HG03457 (cell line): ENCODE measurements around the gene KIRREL1.

Experiments used
- ATAC-seq: cut with Tn5 transposase; IDR thresholded peaks from one replicate; pipeline ENCODE4 v1.9.1; 2021; ENCODE audit warnings: moderate number of reproducible peaks; ENCODE audit not compliant: unreplicated experiment

KIRREL1 gene

DNA sequence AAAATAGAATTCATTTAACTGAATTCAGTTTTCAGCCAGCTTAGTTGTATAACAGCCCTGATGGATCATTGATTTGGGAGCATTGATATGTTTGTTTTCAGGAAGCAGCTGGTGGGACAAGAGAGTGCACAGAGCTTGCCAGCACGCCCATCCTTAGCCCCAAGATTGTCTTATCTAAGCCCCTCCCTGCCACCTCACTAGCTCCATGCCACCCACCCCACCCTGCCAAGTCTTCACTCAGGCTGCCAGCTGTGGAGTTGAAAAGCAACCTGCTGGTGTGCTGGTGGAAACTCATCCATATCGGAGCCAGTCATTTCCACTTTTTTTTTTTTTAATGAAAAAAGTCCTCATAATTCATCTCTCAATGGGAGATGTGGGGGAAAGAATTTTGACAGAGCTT is 11.8 kb downstream of the KIRREL1 start:
- no peak for ATAC-seq

DNA sequence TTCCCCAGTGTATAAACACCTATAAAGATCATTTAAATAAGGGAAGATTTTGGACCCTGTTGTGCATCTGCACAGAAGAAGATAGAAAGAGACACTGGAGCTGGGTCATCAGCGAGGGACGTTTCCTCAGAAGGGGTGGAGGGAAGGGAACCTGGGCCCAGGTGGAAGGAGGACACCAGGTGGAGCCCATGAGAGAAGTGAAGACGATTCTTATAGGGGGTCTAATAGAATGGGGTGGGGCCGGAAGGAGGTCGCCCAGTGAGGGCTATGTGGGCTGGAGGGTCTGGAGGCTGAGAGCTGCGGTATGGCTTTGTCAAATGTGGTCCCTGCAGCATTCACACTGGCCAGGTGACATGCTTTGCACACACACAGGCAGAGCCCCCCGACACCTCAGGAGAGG is 13.7 kb downstream of the KIRREL1 start:
- no peak for ATAC-seq

- no peak for ATAC-seq
Measured at GRCh38 chr1:158007667-158008386, 14.4 kb downstream of the KIRREL1 start.

GRCh38 chr1:158008630-158009029 is 15.2 kb downstream of the KIRREL1 start:
- no peak for ATAC-seq

- no peak for ATAC-seq
Measured at GRCh38 chr1:158011714-158012113, 18.3 kb downstream of the KIRREL1 start.

DNA sequence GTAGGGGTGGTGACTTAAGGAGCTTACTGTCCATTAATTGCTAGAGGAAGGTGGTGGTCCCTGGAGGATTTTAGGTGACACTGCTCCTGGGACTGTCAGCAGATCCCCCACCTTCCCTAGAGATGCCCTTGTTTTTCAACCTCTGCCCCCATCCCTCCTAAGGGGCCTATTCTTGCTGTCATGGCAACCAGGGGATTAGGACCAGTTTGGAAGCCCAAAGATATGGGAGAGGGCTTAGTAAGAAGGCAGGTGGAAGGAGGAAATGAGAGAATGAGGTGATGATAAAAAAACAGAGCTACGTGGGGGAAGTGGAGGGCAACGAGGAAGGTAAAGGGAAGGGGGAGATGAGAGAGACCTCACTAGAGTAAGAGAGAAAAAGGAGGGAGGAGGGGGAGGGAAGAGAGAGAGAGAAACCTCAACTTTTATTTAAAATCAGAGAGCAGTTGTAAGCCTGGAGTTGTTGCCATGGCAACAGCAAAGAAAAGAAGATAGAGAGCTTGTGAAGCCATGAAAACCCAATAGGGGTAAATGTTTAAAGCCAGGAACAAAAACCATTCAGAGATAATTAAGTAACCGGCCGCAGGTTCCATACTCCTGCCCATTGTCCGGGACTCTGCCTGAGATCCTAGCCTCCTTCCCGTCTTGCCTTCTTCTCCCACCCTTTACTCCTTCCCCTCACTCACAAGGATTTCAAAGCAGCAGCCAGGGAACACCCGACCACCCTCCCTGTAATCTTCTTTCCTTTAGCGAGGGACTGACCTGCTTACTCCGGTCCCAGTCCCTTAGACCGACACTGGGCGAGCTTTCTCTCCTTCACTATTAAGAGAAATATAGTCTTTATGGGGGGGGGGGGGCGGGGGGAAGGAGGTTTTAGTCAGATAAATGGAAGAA is 20.6 kb downstream of the KIRREL1 start:
- ATAC-seq = no peak

DNA sequence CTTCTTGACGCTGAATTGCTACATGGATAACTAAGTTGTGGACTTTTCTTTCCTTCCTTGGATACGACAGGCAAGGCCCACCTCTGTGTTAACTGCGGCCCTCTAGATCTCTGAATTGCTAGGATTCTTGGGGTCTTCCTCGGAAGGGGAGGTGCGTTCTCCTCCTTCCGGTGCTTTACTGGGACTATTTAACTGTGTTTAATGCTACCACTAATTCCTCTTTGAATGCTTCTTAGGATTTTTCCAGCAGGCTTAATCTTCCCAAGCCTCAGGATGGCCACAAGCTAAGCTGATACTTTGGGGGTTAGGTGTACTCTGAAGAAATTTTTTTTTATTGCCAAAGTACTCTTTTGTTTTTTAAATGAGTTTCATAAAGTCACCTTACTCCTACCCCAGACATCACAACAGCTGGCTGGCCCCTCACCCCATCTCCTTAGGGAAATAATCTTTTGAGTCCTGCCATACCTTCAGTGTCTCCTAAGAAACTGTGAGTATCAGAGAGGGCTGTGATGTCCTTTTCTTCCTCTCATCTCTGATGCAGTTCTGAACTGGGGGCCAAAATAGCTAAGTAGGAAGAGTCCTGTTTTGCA is 21.4 kb downstream of the KIRREL1 start:
- ATAC-seq = no peak

GRCh38 chr1:158016651-158017335 is 23.3 kb downstream of the KIRREL1 start:
- no peak for ATAC-seq

DNA sequence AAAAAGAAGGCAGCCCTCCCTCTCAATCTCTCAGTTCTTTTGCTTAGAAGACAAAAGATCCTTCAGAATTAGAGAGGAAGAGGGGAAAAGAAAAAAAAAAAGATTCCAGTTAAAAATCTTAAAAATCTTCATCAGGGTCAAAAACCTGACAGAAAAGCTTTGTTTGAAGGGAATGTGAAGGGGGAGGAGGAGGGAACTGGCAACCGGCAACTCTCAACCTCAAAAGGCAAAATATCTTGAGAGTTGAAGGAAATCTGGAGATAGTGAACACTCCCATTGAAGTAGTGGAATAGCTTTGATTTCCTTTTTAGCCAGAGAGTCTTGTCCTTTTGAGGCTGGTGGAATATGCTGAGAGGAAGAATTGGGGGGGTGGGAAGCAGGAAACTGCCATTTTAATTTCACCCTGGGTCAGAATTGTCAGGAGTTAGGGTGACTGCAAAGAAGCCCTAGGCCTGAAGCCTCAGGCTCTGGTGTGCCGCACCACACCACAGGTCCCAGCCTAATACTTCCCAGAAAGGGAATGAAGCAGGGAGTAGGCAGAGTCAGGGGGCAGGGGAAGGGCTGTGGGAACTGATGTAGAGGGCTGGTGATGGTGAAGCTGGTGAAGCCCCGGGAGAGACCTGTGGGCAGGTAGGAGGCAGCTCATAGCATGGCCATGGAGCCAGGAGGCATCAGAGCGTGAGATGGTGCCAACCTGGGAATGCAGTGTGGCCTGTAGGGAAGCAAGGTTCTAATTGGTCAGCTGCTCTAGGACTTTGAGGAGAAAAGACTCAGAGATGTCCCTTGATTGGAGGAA is 24.6 kb downstream of the KIRREL1 start:
- ATAC-seq = no peak

GRCh38 chr1:158019171-158019868 is 25.9 kb downstream of the KIRREL1 start:
- ATAC-seq = no peak

- no peak for ATAC-seq
Measured at GRCh38 chr1:158020259-158020885, 26.9 kb downstream of the KIRREL1 start.

- ATAC-seq = no peak
Measured at GRCh38 chr1:158020886-158021620, 27.6 kb downstream of the KIRREL1 start.

- no peak for ATAC-seq
Measured at GRCh38 chr1:158021721-158022120, 28.3 kb downstream of the KIRREL1 start.

DNA sequence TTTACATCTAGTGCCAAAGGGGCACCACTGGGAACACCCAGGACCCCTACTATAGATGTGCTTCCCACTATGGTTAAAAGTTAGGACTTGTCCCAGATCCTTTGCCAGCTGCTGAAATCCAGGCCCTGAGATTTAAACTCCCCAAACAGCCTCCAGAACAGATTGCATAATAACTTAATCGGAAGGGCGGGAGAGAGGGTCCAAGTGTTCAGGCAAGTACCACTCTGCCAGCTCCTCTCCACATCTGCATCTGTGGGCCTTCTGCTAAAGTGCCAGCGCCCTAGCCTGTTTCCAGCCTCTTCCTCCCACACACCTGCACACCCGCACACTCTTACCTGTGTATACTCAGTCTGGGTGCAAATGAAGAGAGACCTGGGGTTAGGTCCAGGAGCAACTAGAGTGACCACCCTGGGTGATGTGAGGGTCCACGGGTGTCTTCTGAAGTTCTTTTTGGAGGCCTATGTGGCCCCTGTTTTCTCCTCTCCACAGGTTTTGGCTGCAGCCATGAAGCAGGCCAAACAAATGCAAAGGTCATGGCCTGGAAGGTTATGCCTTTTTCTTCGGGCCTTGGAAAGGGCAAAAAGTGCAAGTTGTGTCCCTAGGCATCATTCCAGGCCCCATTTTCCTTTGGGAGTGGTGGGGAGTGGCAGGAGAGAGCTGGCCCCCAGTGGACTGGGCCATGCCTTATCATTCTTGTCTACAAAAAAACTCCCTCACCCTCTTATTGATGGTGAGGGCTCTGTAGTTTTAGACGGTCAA is 29.3 kb downstream of the KIRREL1 start:
- no peak for ATAC-seq

GRCh38 chr1:158024737-158025136 is 31.3 kb downstream of the KIRREL1 start:
- ATAC-seq = no peak

DNA sequence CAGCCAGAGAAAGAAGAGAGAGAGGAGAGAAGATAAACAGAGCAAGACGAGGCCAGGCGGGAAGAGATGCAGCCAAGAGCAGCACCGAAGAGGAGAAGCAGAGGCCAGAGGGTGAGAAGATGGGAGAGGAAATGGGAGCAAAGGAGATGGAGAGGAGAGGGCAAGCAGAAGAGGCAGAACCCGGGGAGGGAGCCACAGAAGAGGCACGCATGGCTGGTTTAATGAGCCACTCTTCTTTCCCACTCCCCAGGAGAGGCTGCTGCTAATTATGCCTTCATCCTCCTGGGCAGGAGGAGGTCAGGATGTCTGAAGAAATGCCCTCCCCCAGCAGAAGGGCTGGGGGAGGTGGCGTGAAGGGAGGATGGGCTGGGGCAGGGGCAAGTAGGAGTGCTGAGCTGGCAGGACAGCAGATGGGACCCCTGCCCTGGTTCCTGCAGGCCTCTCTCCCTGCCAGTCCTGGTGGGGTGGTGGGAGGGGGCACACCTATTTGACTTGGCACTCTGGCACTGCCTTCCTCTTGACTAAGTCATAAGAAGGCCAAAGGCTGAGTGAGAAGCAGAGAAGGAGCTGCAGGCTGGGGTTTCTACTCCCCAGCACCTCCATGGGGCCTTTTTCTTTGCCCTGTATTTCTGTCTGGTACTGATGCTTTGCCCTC is 32.3 kb downstream of the KIRREL1 start:
- no peak for ATAC-seq

DNA sequence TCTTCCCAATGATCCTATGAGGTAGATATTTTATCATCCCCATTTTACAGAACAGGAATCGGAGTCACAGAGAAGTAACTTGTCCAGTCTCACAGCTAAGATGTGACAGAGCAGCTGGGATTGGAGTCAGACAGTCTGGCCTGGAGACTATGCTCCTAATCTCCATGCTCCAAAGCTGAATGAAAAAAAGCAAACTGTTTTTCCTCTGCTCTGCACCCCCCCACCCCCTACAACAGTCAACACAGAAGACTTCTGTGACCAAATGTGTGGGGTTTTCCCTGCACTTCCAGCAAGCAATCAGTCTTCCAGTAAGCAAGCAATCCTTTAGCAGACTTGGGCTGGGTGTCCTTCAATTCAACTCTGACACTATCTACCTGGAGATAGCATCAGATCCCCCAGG is 33.2 kb downstream of the KIRREL1 start:
- ATAC-seq = no peak
